B cell (primary cell): Measurements from ENCODE around the gene MATN3. TPM values are rescaled to one million over a fixed set of nuclear protein-coding genes. Genes with fewer than 3 reads are reported as not detected.
A peak's percentile ranks its signal among the peaks of the same experiment; 100 is the strongest.

Experiments used
- ATAC-seq: fragments of 200-7000 bp; cut with Tn5 transposase; one replicate; pipeline ENCODE4 v1.10.0; 2021; ENCODE audit warnings: low read depth, mild to moderate bottlenecking, moderate number of reproducible peaks, moderate library complexity
- CTCF ChIA-PET: fragments of 350-600 bp; sonication (Branson Sonifier 250); formaldehyde crosslinking; loops from one replicate; lab custom pipeline; 2021; ENCODE audit warnings: antibody characterized with exemption, inconsistent platforms; lab: Charles Lee
- POLR2A ChIA-PET: fragments of 350-600 bp; sonication (Branson Sonifier 250); formaldehyde crosslinking; loops from one replicate; lab custom pipeline; 2021; ENCODE audit warnings: antibody characterized with exemption; lab: Charles Lee
- DNase-seq: peaks from one replicate; pipeline ENCODE4 v3.0.0; 2013
- H2AFZ ChIP-seq: 2 replicates; pipeline ENCODE4 v1.6.1; 2012; ENCODE audit warnings: mild to moderate bottlenecking, low read depth, low read length; ENCODE audit not compliant: insufficient read depth, poor library complexity, severe bottlenecking
- H3K27ac ChIP-seq, 2 donors: 1 replicate in 1 of 2; 2 replicates in 1 of 2; pipeline ENCODE4 v1.5.1; 2012 to 2013; ENCODE audit warnings: low read length in 2 of 2, mild to moderate bottlenecking in 2 of 2, moderate library complexity in 1 of 2
- H3K27me3 ChIP-seq, 4 experiments: fragments of 200-600 bp in 1 of 4; sonication (generic) in 1 of 4; replicated peaks in 1 of 4; 1 replicate in 2 of 4; 2 replicates in 2 of 4; pipeline versions ENCODE4 v1.6.1 to v1.7.0; 2013 to 2016; ENCODE audit warnings: low read length in 3 of 4, mild to moderate bottlenecking in 2 of 4, mixed read lengths in 1 of 4, moderate library complexity in 1 of 4; ENCODE audit not compliant: insufficient read depth in 4 of 4, control insufficient read depth in 3 of 4; ENCODE audit errors: control extremely low read depth in 1 of 4
- H3K36me3 ChIP-seq, 2 experiments: replicated peaks in 1 of 2; 1 replicate in 1 of 2; 2 replicates in 1 of 2; pipeline versions ENCODE4 v1.6.1 to v1.7.1; 2013; ENCODE audit warnings: low read length in 1 of 2; ENCODE audit not compliant: insufficient read depth in 2 of 2, control insufficient read depth in 1 of 2; ENCODE audit errors: control extremely low read depth in 1 of 2, extremely low read depth in 1 of 2
- H3K4me1 ChIP-seq, 2 donors: fragments of 200-600 bp in 1 of 2; sonication (generic) in 1 of 2; 1 replicate in 1 of 2; 2 replicates in 1 of 2; pipeline versions ENCODE4 v1.5.1 to v1.6.1; 2013 to 2017; ENCODE audit warnings: low read length in 2 of 2; ENCODE audit not compliant: control insufficient read depth in 2 of 2, insufficient read depth in 2 of 2
- H3K4me2 ChIP-seq: replicated peaks from 2 replicates; pipeline ENCODE3; 2012; ENCODE audit warnings: mild to moderate bottlenecking, low read depth, low read length; ENCODE audit not compliant: poor library complexity, severe bottlenecking
- H3K4me3 ChIP-seq, 5 experiments: fragments of 200-600 bp in 1 of 5; sonication (generic) in 1 of 5; 1 replicate in 3 of 5; 2 replicates in 2 of 5; pipeline versions ENCODE4 v1.5.1 to v1.7.0; 2011 to 2016; ENCODE audit warnings: low read length in 4 of 5, mild to moderate bottlenecking in 4 of 5, low read depth in 2 of 5, control low read depth in 1 of 5, moderate library complexity in 1 of 5; ENCODE audit not compliant: insufficient read depth in 1 of 5; ENCODE audit errors: control extremely low read depth in 1 of 5, extremely low read depth in 1 of 5
- H3K79me2 ChIP-seq: fragments of 200-600 bp; sonication (generic); one replicate; pipeline ENCODE4 v1.6.0; 2016; ENCODE audit warnings: low read length; ENCODE audit not compliant: control insufficient read depth, insufficient read depth
- H3K9ac ChIP-seq: fragments of 200-600 bp; sonication (generic); 2 replicates; pipeline ENCODE4 v1.6.1; 2017; ENCODE audit warnings: mild to moderate bottlenecking, low read length, moderate library complexity
- H3K9me3 ChIP-seq, 3 donors: one replicate each; pipeline versions ENCODE4 v1.6.1 to v1.7.1; 2013; ENCODE audit warnings: low read length in 2 of 3; ENCODE audit not compliant: control insufficient read depth in 2 of 3, insufficient read depth in 1 of 3; ENCODE audit errors: control extremely low read depth in 1 of 3
- H4K20me1 ChIP-seq: 2 replicates; pipeline ENCODE4 v1.6.0; 2012; ENCODE audit warnings: mild to moderate bottlenecking, low read length; ENCODE audit not compliant: insufficient read depth, control insufficient read depth, poor library complexity, severe bottlenecking
- H3K27ac Mint-ChIP-seq: one replicate; pipeline ENCODE4 v1.8.0; 2021; ENCODE audit warnings: mixed read lengths
- H3K27me3 Mint-ChIP-seq: one replicate; pipeline ENCODE4 v1.8.0; 2021; ENCODE audit warnings: mixed read lengths
- H3K4me1 Mint-ChIP-seq: one replicate; pipeline ENCODE4 v1.8.0; 2021; ENCODE audit warnings: mixed read lengths
- H3K4me3 Mint-ChIP-seq: one replicate; pipeline ENCODE4 v1.8.0; 2021; ENCODE audit warnings: mixed read lengths
- H3K9me3 Mint-ChIP-seq: one replicate; pipeline ENCODE4 v1.8.0; 2022; ENCODE audit warnings: mixed read lengths; ENCODE audit not compliant: insufficient read depth
- CTCF ChIP-seq: fragments of 200-600 bp; IDR thresholded peaks from one replicate; pipeline ENCODE4 v1.8.0; 2022; ENCODE audit warnings: antibody characterized with exemption, mild to moderate bottlenecking
- EZH2 ChIP-seq: IDR thresholded peaks from 2 replicates; pipeline ENCODE4 v1.6.1; 2012; ENCODE audit warnings: borderline replicate concordance, low read depth, mild to moderate bottlenecking, moderate library complexity, low read length; ENCODE audit not compliant: insufficient read depth, poor library complexity, severe bottlenecking
- WGBS: methylation state at CpG from one replicate; pipeline ENCODE4 v1.1.5; 2013; ENCODE audit warnings: missing lambda C conversion rate; ENCODE audit not compliant: insufficient coverage; 5-methylcytosine and 5-hydroxymethylcytosine counted together
- intact Hi-C: fragments of 100-400 bp; cut with micrococcal nuclease; formaldehyde crosslinking; loops from one replicate; pipeline ENCODE4 v1.10.0; 2022
- polyA plus RNA-seq: library from polyadenylated mRNA; depleted of rRNA; stranded (reverse); fragments of >200 nt; gene quantifications from 2 replicates; pipeline ENCODE4 v1.2.3, GENCODE V29; 2012
- total RNA-seq, 2 donors: library from RNA; stranded (reverse); fragments of 120-200 nt in 1 of 2; gene quantifications; 1 replicate in 1 of 2; 2 replicates in 1 of 2; pipeline versions ENCODE4 v1.2.3 to v1.2.4, GENCODE V29; 2013 to 2022

The MATN3 gene
- total and polyA plus RNA-seq, 2 donors (not counting 1 experiment from before 2014, with no cell fraction given) = not detected

DNA sequence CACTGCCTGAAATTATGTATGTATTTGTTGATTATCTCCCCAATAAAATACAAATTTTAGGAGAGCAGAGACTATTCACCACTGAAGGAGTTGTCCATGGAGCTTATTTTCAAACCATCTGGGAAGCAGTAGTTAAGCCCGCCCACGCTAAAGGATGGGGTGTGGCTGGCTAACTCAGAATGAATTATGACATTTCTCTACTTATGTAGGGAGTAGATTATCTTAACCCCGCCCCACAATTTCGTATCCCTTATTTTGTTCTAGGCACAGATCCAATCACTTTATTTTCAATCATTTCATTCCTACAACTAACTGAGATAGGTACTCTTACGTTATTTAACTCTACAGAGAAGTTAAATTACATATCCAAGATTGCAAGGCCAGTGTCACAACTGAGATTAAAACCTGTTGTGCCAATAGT lies 40.4 kb upstream of the MATN3 start:
- peak overlapping the region; percentile 91 for H2AFZ ChIP-seq

More for the DNA sequence above, 40.4 kb upstream of the MATN3 start:
- Histone ChIP-seq H3K27ac (no peak overlapping the region), H3K27me3 (peaks cover 0 to 15% (median 7%) of the 10 kb centered on the region in 4 experiments), H3K36me3 (no peaks in the 10 kb centered on the region), H3K4me3 (no peak overlapping the region), H3K4me2 (peak overlapping the region; percentile 96), H3K9me3 (no peaks in the 10 kb centered on the region), H4K20me1 (peaks cover 18% of the 10 kb centered on the region), H3K4me1 (peaks cover 25 to 27% of the 10 kb centered on the region in 2 donors), H3K79me2 (peaks cover 35% of the 10 kb centered on the region), H3K9ac (peak overlapping the region; percentile 92)
- H3K9me3 Mint-ChIP-seq = no peaks in the 10 kb centered on the region
- H3K4me3 Mint-ChIP-seq = no peak overlapping the region
- intact Hi-C loops = loop anchor here (1.0 kb wide), 2 partner anchors 705 to 1493 kb away; partner anchors contain the start of gene RDH14
- POLR2A ChIA-PET = no interaction called here
- H3K4me1 Mint-ChIP-seq = peaks cover 24% of the 10 kb centered on the region
- H3K27ac Mint-ChIP-seq = no peak overlapping the region
- CTCF ChIA-PET = interaction anchor here (0.6 to 1.6 kb wide), 3 partner anchors 9 to 99 kb away, joined by 3 read pairs; partner anchors contain the start of gene WDR35
- TF ChIP-seq CTCF (no peak), EZH2 (no peak)
- WGBS = 89% methylated on average over 1 of the region's 5 CpGs
- peaks cover 23% of the 10 kb centered on the region for H3K27me3 Mint-ChIP-seq
- DNase-seq (no peak), ATAC-seq (no peak)
